ENCODE results near the gene NKD2. TPM values are rescaled to one million over a fixed set of nuclear protein-coding genes. Genes with fewer than 3 reads are reported as not detected.

Gene NKD2
- total and polyA plus RNA-seq, 7 donors: 0.08 to 0.96 (median 0.63) TPM; not detected in 1

DNA sequence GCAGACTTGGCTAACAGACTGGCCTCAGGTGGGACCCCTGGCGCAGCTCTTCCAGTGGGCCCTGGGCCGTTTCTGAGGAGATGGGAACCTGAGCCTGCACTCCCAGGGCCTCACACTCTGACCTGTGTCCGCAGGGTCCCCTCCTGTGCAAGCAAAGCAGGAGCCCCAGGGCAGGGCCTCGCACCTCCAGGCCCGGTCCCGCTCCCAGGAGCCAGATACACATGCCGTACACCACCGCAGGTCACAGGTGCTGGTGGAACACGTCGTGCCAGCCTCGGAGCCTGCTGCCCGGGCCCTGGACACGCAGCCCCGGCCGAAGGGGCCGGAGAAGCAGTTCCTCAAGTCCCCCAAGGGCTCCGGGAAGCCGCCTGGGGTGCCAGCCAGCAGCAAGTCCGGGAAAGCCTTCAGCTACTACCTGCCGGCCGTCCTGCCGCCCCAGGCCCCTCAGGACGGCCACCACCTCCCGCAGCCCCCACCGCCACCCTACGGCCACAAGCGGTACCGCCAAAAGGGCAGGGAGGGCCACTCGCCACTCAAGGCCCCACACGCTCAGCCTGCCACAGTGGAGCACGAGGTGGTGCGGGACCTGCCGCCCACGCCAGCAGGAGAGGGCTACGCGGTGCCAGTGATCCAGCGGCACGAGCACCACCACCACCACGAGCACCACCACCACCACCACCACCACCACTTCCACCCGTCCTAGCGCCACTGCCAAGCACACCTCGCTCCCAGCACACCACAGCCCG, 29.2 kb downstream of the NKD2 start:
- no peaks in the 10 kb centered on the region for H3K9me3 ChIP-seq
- H3K4me1 ChIP-seq: no peaks in the 10 kb centered on the region
- TF ChIP-seq, protein P1, sequence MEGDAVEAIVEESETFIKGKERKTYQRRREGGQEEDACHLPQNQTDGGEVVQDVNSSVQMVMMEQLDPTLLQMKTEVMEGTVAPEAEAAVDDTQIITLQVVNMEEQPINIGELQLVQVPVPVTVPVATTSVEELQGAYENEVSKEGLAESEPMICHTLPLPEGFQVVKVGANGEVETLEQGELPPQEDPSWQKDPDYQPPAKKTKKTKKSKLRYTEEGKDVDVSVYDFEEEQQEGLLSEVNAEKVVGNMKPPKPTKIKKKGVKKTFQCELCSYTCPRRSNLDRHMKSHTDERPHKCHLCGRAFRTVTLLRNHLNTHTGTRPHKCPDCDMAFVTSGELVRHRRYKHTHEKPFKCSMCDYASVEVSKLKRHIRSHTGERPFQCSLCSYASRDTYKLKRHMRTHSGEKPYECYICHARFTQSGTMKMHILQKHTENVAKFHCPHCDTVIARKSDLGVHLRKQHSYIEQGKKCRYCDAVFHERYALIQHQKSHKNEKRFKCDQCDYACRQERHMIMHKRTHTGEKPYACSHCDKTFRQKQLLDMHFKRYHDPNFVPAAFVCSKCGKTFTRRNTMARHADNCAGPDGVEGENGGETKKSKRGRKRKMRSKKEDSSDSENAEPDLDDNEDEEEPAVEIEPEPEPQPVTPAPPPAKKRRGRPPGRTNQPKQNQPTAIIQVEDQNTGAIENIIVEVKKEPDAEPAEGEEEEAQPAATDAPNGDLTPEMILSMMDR (IDR thresholded peaks at IDR 0.05): no peak
- no peak overlapping the region for H3K4me3 ChIP-seq
- H3K27me3 ChIP-seq (ENCODE audit: insufficient read depth in 3 of 3, low read length in 2 of 3): peaks cover 0 to 6% (median 0%) of the 10 kb centered on the region in 3 donors
- peak; percentile 11 to 50 for DNase-seq
- H3K27ac ChIP-seq: no peak overlapping the region
- WGBS, 3 donors: 92 to 94% (median 93%) methylated on average over 40 to 43 of the region's 43 CpGs
- H3K36me3 ChIP-seq (ENCODE audit: insufficient read depth in 1 of 2, low read depth in 1 of 2): no peaks in the 10 kb centered on the region
- ATAC-seq: no peak
- intact Hi-C loops (cut with DNase I): no loop called here

DNA sequence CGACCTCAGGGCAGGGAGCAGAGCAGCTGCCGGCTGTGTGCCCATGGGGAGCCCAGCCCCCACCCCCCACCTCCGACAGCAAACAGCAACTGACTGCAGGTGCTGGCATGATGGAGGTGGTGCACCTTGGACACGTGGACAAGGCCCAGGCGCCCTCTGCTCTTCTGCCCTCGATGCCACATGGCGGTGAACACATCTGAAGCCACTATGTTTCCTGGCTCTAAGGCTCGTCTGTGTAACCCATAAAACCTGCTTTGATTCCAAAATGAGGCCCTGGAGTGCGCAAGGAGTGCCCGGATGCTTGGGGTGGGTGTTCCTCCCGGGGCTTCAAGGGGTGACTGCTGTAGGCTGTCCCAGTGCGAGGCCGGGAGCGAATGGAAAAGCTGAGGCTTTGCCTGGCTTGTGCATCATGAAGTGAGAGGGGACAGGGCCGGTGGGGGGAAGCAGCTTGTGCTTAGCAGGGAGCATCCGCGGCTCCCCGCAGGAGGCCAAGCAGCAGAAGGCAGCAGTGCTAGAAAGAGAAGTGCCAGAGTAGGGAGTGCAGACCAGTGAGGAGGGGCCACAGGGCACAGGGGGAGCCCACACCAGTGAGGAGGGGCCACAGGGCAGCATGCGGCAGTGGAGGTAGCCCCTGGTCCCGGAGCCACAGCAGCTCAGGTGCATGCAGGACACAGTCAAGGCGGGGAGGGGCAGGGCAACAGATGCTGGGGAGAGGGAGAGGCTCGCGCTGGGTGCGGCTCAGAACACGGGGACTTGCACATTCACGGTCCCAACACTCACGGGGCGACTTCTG, 30.0 kb downstream of the NKD2 start:
- peak in 1 of 2 donors; percentile 11 for DNase-seq
- Histone ChIP-seq H3K4me1 (no peaks in the 10 kb centered on the region), H3K27me3 (ENCODE audit: insufficient read depth in 3 of 3, low read length in 2 of 3) (no peaks in the 10 kb centered on the region), H3K36me3 (ENCODE audit: insufficient read depth in 1 of 2, low read depth in 1 of 2) (no peaks in the 10 kb centered on the region), H3K27ac (no peak overlapping the region), H3K9me3 (no peaks in the 10 kb centered on the region), H3K4me3 (no peak overlapping the region)
- TF ChIP-seq, protein P1 (IDR thresholded peaks at IDR 0.05): no peak
- intact Hi-C loops (cut with DNase I): no loop called here
- 82 to 85% (median 82%) methylated on average over 28 of the region's 28 CpGs for WGBS, 3 donors
- ATAC-seq: no peak

DNA sequence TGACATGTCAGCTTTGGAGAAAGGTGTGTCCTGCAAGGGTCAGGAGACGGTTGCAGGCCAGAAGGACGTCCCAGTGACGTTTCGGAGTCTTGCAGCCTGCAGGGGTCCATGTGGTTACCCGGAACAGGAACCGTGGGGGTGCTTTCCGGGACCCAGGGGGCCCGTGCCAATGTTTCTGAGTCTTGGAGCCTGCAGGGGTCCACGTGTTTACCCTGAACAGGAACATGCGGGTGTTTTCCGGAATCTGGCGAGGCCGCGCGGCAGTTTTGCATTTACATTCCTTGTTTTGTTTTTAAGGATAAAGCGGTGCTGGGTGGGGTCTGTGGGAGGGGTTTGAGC, 30.6 kb downstream of the NKD2 start:
- Histone ChIP-seq H3K27ac (no peak overlapping the region), H3K9me3 (no peaks in the 10 kb centered on the region), H3K27me3 (ENCODE audit: insufficient read depth in 3 of 3, low read length in 2 of 3) (no peaks in the 10 kb centered on the region), H3K36me3 (ENCODE audit: insufficient read depth in 1 of 2, low read depth in 1 of 2) (no peaks in the 10 kb centered on the region), H3K4me3 (no peak overlapping the region), H3K4me1 (no peaks in the 10 kb centered on the region)
- ATAC-seq: no peak
- intact Hi-C loops (cut with DNase I): no loop called here
- TF ChIP-seq, protein P1 (IDR thresholded peaks at IDR 0.05): no peak
- peak in 1 of 2 donors; percentile 6 for DNase-seq
- 86 to 91% (median 89%) methylated on average over 16 of the region's 16 CpGs for WGBS, 3 donors

DNA sequence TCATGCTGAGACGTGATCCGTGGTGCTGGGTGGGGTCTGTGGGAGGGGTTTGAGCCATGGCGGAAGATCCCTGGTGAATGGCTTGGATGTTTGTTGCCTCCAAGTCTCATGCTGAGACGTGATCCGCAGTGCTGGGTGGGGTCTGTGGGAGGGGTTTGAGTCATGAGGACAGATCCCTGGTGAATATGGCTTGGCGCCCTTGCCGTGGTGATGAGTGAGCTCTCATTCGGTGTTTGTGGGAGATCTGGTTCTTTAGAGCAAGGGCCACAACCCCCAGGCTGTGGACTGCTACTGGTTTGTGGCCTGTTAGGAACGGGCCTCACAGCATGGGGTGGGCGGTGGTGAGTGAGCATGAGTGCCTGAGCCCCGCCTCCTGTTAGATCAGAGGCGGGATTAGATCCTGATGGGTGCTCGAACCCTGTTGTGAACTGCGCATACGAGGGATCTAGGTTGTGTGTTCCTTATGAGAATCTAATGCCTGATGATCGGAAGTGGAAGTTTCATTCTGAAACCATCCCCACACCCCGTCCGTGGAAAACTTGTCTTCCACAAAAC, 31.2 kb downstream of the NKD2 start:
- DNase-seq (no peak), ATAC-seq (no peak)
- H3K4me3 ChIP-seq: no peak overlapping the region
- H3K27me3 ChIP-seq (ENCODE audit: insufficient read depth in 3 of 3, low read length in 2 of 3): no peaks in the 10 kb centered on the region
- no peaks in the 10 kb centered on the region for H3K36me3 ChIP-seq (ENCODE audit: insufficient read depth in 1 of 2, low read depth in 1 of 2)
- no peak overlapping the region for H3K27ac ChIP-seq
- intact Hi-C loops (cut with DNase I): no loop called here
- H3K4me1 ChIP-seq: no peaks in the 10 kb centered on the region
- TF ChIP-seq, protein P1 (IDR thresholded peaks at IDR 0.05): no peak
- no peaks in the 10 kb centered on the region for H3K9me3 ChIP-seq
- WGBS, 3 donors: 90 to 94% (median 94%) methylated on average over 16 to 18 of the region's 18 CpGs
